CD4-positive, alpha-beta T cell treated with Interleukin-1 beta for 1 hour (primary cell): ENCODE measurements around the gene PPP1R26.
"Not testable (repeated sequence)": the region's sequence is repeated elsewhere in the genome, so short reads cannot be mapped to it uniquely, and the experiment has no call there.

Experiments used
- DNase-seq, 2 donors: peaks; one replicate each; pipeline ENCODE4 v3.0.0-alpha.2; 2020 to 2022

PPP1R26 gene

DNA sequence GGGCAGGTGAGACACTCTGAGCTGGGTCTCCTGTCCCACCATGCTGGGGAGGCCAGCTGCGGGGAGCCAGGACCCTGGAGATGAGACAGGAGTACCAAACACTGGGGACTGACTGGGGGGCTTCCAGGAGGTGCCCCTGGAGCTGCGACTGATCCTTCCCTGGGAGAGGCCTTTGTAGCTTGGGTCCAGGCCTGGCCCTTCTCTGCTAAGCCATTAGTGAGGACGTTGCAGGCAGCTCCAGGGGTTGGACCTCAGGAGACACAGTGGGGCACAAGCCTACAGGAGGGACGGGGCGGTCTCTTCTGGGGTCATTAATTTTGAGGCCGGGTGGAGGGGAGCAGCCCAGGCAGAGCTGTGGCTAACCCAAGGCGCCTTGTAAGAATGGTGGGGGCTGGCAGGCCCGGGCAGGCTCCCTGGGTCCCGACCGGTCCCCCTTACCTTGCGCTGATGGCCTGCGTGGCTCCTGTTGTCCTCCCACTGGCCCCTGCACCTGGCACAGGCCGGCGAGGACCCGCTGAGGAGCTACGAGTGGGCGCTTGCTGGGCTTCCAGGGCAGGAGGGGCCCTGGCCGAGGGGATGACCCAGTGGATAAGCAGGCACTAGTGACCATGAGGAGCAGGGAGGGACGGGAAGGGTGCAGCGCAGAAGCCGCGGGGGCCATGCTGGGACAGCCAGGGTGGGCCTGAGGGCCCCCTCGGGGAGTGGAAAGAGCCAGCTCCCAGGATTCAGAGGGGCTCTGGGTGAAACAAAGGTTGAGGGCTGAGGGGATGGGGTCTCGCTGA, 26.0 kb downstream of the PPP1R26 start:
- no peak for DNase-seq

DNA sequence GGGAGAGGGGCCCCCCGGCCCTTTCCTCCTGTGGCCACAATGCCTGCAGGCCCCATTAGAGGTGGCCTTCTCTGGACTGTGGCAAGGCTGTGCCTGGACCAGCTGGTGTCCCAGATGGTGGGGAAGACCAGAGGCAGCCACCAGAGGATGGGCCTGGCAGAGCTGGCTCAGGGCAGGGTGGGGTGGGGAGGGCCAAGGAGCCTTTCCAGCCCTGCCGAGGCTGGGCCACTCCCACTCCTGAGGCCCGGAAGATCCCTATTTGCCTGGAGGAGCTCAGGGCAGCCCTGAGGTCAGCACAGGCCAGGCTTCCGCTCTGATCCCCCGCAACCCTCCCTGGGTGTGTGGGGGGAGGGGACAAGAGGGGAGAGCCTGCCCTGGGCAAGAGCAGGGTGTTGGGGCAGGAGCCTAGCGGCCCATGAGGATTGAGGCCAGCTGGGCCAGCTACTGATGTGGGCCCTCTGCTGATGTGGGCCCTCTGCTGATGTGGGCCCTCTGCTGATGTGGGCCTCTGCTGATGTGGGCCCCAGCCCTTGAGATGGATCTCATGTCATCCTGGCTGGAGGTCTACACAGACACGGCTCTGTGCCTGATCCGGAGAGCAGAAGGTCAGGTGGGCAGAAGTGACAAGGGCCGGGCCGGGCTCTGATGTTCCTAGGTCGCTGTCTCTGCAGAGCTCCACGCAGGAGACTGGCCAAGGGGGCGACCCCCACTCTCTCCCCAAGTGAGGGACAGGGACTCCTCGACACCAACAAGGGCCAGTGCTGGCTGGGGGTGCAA, 26.9 kb downstream of the PPP1R26 start:
- no peak for DNase-seq

- no peak for DNase-seq
These were observed 27.8 kb downstream of the PPP1R26 start for GRCh38 chr9:135507104-135508035.

DNA sequence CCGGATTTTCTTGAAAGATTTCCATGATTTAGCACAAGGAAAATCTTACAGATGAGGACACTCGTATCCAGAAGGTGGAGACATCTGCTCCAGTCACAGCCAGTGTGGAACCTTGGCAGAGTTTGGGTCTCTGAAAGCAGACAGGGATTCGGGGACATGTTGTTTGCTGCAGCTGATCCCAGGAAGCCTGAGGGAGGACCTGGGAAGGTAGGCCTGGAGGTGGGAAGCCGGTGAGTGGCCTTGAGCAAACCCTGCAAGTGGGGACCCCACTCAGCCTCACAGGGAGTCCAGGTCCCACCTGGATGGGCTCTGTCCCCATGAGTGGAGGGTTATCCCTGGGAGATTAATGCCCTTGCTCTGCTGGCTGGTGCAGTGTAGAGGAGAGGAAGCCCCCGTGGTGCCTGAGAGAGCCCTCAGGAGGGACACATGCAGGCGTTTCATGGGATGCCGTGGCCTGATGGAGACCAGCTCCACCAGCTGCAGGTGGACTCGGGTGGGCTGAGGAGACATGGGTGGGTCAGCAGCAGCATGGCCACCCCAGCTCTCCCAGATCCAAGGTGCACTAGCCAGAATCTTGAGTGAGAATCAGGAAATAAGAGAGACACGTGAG, 28.7 kb downstream of the PPP1R26 start:
- no peak for DNase-seq

DNA sequence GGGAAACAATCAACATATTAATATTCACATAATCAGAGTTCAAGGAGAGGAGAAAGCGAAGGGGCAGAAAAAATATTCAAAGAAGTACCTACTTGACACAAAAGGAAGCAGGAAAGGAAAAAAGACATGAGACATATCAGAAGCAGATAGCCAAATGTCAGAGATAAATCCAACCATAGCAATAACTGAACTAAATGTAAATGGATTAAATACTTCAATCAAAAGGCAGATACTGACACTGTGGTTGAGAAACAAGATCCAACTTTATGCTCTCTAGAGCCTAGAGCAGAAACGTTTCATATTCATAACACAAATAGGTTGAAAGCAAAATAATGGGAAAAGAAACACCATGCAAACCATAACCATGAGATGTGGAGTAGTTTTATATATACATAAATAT, 29.9 kb downstream of the PPP1R26 start:
- DNase-seq = no peak

DNA sequence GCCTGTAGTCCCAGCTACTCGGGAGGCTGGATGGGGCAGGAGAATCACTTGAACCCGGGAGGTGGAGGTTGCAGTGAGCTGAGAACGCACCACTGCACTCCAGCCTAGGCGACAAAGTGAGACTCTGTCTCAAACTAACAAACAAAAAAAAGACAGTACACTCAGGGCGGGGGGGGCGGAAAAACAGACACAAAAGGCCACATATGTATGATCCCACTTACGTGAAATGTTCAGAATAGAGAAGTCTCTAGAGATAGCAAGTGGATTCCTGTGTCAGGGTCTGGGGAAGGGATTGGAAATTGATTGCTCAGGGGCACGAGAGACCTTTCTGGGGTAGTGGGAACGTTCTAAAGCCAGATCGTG, 32.6 kb downstream of the PPP1R26 start:
- no peak for DNase-seq

DNA sequence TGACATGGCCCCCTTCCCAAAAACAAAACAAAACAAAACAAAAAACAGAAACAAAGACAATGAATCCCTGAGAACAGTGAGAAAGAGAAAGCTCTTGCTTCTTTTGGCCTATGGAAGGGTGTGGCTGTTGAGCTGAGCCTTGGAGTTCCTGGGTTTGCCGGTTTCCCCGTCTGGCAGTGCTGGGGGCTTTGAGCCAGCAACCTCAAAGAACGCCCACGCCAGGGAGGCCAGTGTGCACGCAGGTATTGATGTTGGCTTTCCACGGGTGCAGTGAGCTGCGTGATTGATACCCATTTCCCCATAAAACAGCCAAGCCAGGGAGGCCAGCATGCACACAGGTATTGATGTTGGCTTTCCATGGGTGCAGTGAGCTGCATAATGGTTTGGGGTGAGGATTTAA, 33.3 kb downstream of the PPP1R26 start:
- no peak for DNase-seq

- DNase-seq = no peak
These were observed 33.8 kb downstream of the PPP1R26 start for GRCh38 chr9:135513351-135513846.

GRCh38 chr9:135513906-135514305, 34.3 kb downstream of the PPP1R26 start:
- not testable (repeated sequence) for DNase-seq

DNA sequence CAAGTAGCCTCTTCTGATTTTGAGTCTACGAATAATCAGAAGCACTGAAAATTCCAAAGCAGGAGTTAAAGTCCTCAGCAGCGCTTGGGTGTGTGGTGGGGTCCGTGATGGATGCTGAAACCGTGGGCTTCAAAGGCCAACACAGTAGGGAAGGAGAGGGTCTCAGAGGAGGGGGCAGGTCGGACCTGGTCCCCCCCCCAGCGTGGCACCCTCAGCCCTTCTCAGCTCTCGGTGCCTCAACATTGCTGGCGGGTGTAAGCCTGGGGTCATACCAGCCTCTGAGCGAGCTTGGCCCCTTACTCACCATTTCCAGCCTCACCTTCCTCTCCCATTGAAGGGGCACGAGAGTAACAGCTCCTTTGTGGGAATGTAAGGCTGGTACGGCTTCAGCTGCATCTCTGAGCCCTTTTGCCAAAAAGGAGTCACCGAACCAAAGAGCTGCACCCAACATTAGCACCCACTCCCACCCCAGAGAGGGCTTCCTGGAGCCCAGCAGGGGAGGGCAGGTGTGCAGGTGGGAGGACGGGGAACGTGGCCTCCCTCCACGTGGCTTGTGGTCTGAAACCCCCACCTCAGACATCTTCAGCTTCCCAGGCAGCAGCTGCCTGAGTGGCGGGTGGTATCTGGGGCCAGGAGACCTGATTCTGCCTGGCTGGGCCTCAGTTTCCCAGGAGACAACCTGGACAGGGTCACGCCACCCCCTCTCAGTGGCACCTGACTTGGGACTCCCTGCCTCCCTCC, 34.9 kb downstream of the PPP1R26 start:
- no peak for DNase-seq

- DNase-seq = no peak
These were observed 35.7 kb downstream of the PPP1R26 start for GRCh38 chr9:135515083-135515951.

DNA sequence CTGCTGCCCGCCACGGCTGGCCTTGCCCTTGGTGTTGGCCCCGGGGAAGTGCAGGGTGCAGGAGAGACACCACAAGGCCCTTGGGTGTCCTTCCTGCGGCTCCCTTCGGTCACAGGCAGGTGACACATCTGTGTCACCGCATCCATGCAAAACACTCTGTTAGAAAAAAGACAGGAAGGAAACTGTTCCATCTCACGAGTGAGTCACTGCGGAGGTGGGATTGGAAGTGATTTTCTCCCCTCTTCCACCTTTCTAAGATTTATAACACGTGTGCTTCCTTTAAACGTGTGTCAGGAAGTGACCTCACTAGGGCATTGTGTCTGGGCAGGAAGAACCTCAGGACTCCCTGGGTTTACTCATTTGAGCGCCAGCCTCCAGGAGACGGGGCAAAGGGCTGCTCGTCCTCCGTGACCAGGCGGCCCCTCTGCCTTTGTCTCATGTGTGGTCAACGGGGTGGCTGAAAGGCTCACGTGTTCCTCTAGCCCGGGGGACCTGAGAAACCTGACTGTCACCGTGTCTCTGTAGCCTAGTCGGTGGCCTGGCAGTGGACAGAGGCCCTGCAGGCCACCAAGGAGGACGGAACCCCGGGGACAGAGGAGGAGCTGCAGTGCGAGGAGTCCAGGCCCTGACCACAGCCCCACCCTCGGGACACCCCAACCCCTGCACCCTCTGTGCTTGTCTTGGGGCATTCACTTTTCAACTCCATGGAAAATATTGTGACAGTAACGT, 36.7 kb downstream of the PPP1R26 start:
- no peak for DNase-seq

DNA sequence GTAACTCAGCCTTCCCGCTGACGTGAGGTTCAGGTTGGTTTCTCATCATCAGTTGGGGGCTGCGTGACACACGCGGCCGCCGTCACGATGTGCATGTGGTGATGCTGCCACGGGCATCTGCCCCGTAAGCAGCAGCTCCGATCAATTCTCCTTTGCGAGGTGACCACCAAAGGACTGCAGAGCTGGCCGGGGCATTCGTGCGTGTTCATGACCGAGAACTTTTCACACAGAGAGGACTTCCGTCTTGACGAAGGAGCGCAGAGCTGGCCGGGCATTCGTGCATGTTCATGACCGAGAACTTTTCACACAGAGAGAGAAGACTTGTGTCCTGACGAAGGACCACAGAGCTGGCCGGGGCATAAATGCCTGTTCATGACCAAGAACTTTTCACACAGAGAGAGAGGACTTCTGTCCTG, 37.8 kb downstream of the PPP1R26 start:
- DNase-seq = no peak

DNA sequence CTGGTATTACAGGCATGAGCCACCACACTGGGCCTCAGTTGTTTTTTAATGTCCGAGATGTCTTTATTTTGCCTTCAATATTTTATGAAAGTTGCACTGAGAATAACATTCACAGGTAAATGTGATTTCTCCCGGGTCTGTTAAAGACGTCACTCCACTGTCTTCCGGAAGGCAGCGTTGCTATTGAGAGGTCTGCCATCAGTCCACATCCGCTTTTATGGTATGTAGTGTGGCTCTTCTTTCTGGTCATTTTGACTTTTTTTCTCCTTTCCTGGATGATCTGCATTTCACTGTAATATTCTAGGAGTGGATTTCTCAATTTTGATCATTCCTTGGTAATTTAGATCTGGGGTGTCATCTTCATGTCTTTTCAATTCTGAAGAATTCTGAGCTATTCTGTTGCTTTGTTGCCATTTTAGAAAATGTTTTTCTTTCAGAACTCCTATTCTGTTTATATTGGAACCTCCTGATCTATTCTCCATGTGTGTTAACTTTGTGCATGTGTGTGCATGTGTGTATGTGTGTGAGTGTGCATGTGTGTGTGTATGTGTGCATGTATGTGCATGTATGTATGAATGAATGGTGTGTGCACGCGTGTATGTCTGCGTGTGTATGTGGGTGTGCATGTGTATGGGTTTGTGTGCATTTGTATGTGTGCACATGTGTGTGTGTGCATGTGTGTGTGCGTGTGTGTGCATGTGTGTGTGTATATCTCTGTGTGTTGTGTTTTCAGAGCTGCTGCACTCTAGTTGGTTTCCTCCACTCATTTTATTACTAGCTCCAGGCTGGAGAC, 39.8 kb downstream of the PPP1R26 start:
- DNase-seq = no peak

DNA sequence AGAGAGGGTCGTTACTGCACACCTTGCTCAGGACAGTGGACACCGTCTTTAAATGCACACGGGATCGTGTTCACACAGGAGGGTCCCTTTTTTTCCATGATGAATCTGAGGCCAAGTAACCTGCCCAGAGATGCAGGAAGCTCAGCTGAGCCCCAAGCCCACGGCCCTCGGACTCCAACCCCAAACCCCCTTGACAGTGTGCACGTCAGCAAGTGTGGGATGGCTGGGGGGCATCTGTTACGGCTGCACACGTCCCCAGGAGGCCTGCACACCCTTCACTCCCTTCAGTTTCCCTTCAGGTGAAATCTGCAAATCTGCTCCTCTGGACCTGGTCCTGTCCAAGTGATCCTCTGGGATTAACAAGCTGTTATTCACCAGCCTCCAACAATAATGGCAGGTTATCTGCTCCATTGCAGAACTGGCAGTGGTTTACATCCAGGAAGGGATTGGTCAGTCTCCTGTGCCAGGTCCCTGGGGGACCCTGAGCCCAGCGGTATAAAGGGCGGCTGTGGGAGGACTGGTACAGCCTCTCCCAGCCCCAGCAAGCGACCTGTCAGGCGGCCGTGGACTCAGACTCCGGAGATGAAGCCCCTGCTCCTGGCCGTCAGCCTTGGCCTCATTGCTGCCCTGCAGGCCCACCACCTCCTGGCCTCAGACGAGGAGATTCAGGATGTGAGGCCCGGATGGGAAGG, 41.5 kb downstream of the PPP1R26 start, which contains the start of gene LCN1:
Gene LCN1, plus strand, starts transcription at position 525 of the 692 bp plus-strand sequence. Its CDS starts 58 bp downstream, at position 583.
- DNase-seq = no peak

- DNase-seq = no peak
These were observed 42.1 kb downstream of the PPP1R26 start for GRCh38 chr9:135521608-135522095.

GRCh38 chr9:135522137-135522877, 42.7 kb downstream of the PPP1R26 start:
- DNase-seq = no peak

GRCh38 chr9:135522931-135523330, 43.3 kb downstream of the PPP1R26 start:
- no peak for DNase-seq
